GM23248 (cell line): ENCODE results near the gene RNF13.

ENCODE experiments used
- EZH2 ChIP-seq: fragments of 200-600 bp; sonication (generic); IDR thresholded peaks from 2 replicates; pipeline ENCODE4 v1.6.1; 2018; ENCODE audit warnings: antibody characterized with exemption, mild to moderate bottlenecking; ENCODE audit not compliant: insufficient read depth, poor library complexity, severe bottlenecking
- EZH2phosphoT487 ChIP-seq: fragments of 200-600 bp; sonication (generic); IDR thresholded peaks from 2 replicates; pipeline ENCODE4 v1.6.1; 2018; ENCODE audit warnings: antibody characterized with exemption, moderate library complexity, mild to moderate bottlenecking, low read depth; ENCODE audit not compliant: insufficient read depth

DNA sequence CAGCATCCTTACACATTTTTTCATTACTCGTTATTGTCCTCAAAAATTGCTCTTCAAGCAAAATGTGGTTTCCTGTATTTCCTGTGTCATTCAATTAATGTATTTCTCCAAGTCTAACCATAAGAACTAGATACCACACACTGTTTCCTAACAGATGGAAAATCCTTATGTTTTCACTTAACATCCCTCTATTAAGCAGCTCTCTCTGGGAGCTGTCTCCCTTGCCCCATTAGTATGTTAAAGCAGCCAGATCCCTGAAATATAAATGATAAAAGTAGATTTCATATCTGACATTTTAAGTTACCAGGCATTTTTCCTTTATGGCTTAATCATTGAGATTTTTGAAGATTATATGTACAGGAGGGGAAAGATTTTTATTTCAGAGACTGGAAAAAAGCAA, 141.8 kb downstream of the RNF13 start:
- TF ChIP-seq EZH2 (no peak), EZH2phosphoT487 (no peak)
